B cell (primary cell): ENCODE results near the gene SEZ6L. TPM values are rescaled to one million over a fixed set of nuclear protein-coding genes. Genes with fewer than 3 reads are reported as not detected.

ENCODE experiments used
- ATAC-seq: fragments of 200-7000 bp; cut with Tn5 transposase; one replicate; pipeline ENCODE4 v1.10.0; 2021; ENCODE audit warnings: low read depth, mild to moderate bottlenecking, moderate number of reproducible peaks, moderate library complexity
- CTCF ChIA-PET: fragments of 350-600 bp; sonication (Branson Sonifier 250); formaldehyde crosslinking; loops from one replicate; lab custom pipeline; 2021; ENCODE audit warnings: antibody characterized with exemption, inconsistent platforms; lab: Charles Lee
- POLR2A ChIA-PET: fragments of 350-600 bp; sonication (Branson Sonifier 250); formaldehyde crosslinking; loops from one replicate; lab custom pipeline; 2021; ENCODE audit warnings: antibody characterized with exemption; lab: Charles Lee
- DNase-seq: peaks from one replicate; pipeline ENCODE4 v3.0.0; 2013
- H2AFZ ChIP-seq: 2 replicates; pipeline ENCODE4 v1.6.1; 2012; ENCODE audit warnings: mild to moderate bottlenecking, low read depth, low read length; ENCODE audit not compliant: insufficient read depth, poor library complexity, severe bottlenecking
- H3K27ac ChIP-seq, 2 donors: 1 replicate in 1 of 2; 2 replicates in 1 of 2; pipeline ENCODE4 v1.5.1; 2012 to 2013; ENCODE audit warnings: low read length in 2 of 2, mild to moderate bottlenecking in 2 of 2, moderate library complexity in 1 of 2
- H3K27me3 ChIP-seq, 4 experiments: fragments of 200-600 bp in 1 of 4; sonication (generic) in 1 of 4; replicated peaks in 1 of 4; 1 replicate in 2 of 4; 2 replicates in 2 of 4; pipeline versions ENCODE4 v1.6.1 to v1.7.0; 2013 to 2016; ENCODE audit warnings: low read length in 3 of 4, mild to moderate bottlenecking in 2 of 4, mixed read lengths in 1 of 4, moderate library complexity in 1 of 4; ENCODE audit not compliant: insufficient read depth in 4 of 4, control insufficient read depth in 3 of 4; ENCODE audit errors: control extremely low read depth in 1 of 4
- H3K36me3 ChIP-seq, 2 experiments: replicated peaks in 1 of 2; 1 replicate in 1 of 2; 2 replicates in 1 of 2; pipeline versions ENCODE4 v1.6.1 to v1.7.1; 2013; ENCODE audit warnings: low read length in 1 of 2; ENCODE audit not compliant: insufficient read depth in 2 of 2, control insufficient read depth in 1 of 2; ENCODE audit errors: control extremely low read depth in 1 of 2, extremely low read depth in 1 of 2
- H3K4me1 ChIP-seq, 2 donors: fragments of 200-600 bp in 1 of 2; sonication (generic) in 1 of 2; 1 replicate in 1 of 2; 2 replicates in 1 of 2; pipeline versions ENCODE4 v1.5.1 to v1.6.1; 2013 to 2017; ENCODE audit warnings: low read length in 2 of 2; ENCODE audit not compliant: control insufficient read depth in 2 of 2, insufficient read depth in 2 of 2
- H3K4me2 ChIP-seq: replicated peaks from 2 replicates; pipeline ENCODE3; 2012; ENCODE audit warnings: mild to moderate bottlenecking, low read depth, low read length; ENCODE audit not compliant: poor library complexity, severe bottlenecking
- H3K4me3 ChIP-seq, 5 experiments: fragments of 200-600 bp in 1 of 5; sonication (generic) in 1 of 5; 1 replicate in 3 of 5; 2 replicates in 2 of 5; pipeline versions ENCODE4 v1.5.1 to v1.7.0; 2011 to 2016; ENCODE audit warnings: low read length in 4 of 5, mild to moderate bottlenecking in 4 of 5, low read depth in 2 of 5, control low read depth in 1 of 5, moderate library complexity in 1 of 5; ENCODE audit not compliant: insufficient read depth in 1 of 5; ENCODE audit errors: control extremely low read depth in 1 of 5, extremely low read depth in 1 of 5
- H3K79me2 ChIP-seq: fragments of 200-600 bp; sonication (generic); one replicate; pipeline ENCODE4 v1.6.0; 2016; ENCODE audit warnings: low read length; ENCODE audit not compliant: control insufficient read depth, insufficient read depth
- H3K9ac ChIP-seq: fragments of 200-600 bp; sonication (generic); 2 replicates; pipeline ENCODE4 v1.6.1; 2017; ENCODE audit warnings: mild to moderate bottlenecking, low read length, moderate library complexity
- H3K9me3 ChIP-seq, 3 donors: one replicate each; pipeline versions ENCODE4 v1.6.1 to v1.7.1; 2013; ENCODE audit warnings: low read length in 2 of 3; ENCODE audit not compliant: control insufficient read depth in 2 of 3, insufficient read depth in 1 of 3; ENCODE audit errors: control extremely low read depth in 1 of 3
- H4K20me1 ChIP-seq: 2 replicates; pipeline ENCODE4 v1.6.0; 2012; ENCODE audit warnings: mild to moderate bottlenecking, low read length; ENCODE audit not compliant: insufficient read depth, control insufficient read depth, poor library complexity, severe bottlenecking
- H3K27ac Mint-ChIP-seq: one replicate; pipeline ENCODE4 v1.8.0; 2021; ENCODE audit warnings: mixed read lengths
- H3K27me3 Mint-ChIP-seq: one replicate; pipeline ENCODE4 v1.8.0; 2021; ENCODE audit warnings: mixed read lengths
- H3K4me1 Mint-ChIP-seq: one replicate; pipeline ENCODE4 v1.8.0; 2021; ENCODE audit warnings: mixed read lengths
- H3K4me3 Mint-ChIP-seq: one replicate; pipeline ENCODE4 v1.8.0; 2021; ENCODE audit warnings: mixed read lengths
- H3K9me3 Mint-ChIP-seq: one replicate; pipeline ENCODE4 v1.8.0; 2022; ENCODE audit warnings: mixed read lengths; ENCODE audit not compliant: insufficient read depth
- CTCF ChIP-seq: fragments of 200-600 bp; IDR thresholded peaks from one replicate; pipeline ENCODE4 v1.8.0; 2022; ENCODE audit warnings: antibody characterized with exemption, mild to moderate bottlenecking
- EZH2 ChIP-seq: IDR thresholded peaks from 2 replicates; pipeline ENCODE4 v1.6.1; 2012; ENCODE audit warnings: borderline replicate concordance, low read depth, mild to moderate bottlenecking, moderate library complexity, low read length; ENCODE audit not compliant: insufficient read depth, poor library complexity, severe bottlenecking
- WGBS: methylation state at CpG from one replicate; pipeline ENCODE4 v1.1.5; 2013; ENCODE audit warnings: missing lambda C conversion rate; ENCODE audit not compliant: insufficient coverage; 5-methylcytosine and 5-hydroxymethylcytosine counted together
- intact Hi-C: fragments of 100-400 bp; cut with micrococcal nuclease; formaldehyde crosslinking; loops from one replicate; pipeline ENCODE4 v1.10.0; 2022
- polyA plus RNA-seq: library from polyadenylated mRNA; depleted of rRNA; stranded (reverse); fragments of >200 nt; gene quantifications from 2 replicates; pipeline ENCODE4 v1.2.3, GENCODE V29; 2012
- total RNA-seq, 2 donors: library from RNA; stranded (reverse); fragments of 120-200 nt in 1 of 2; gene quantifications; 1 replicate in 1 of 2; 2 replicates in 1 of 2; pipeline versions ENCODE4 v1.2.3 to v1.2.4, GENCODE V29; 2013 to 2022

The SEZ6L gene
- total and polyA plus RNA-seq, 2 donors (not counting 1 experiment from before 2014, with no cell fraction given), result 0.04 TPM; not detected in 1

- intact Hi-C loops, result no loop called here
- H3K36me3 ChIP-seq, result no peaks in the 10 kb centered on the region
- no peak overlapping the region for H3K4me2 ChIP-seq
- POLR2A ChIA-PET, result no interaction called here
- ATAC-seq (no peak), DNase-seq (no peak)
- H3K9me3 Mint-ChIP-seq, result no peaks in the 10 kb centered on the region
- H2AFZ ChIP-seq, result no peak overlapping the region
- WGBS, result 62% methylated on average over 2 of the region's 4 CpGs
- no peak overlapping the region for H3K27ac ChIP-seq
- peaks cover 0 to 2% (median 0%) of the 10 kb centered on the region in 3 donors for H3K9me3 ChIP-seq
- CTCF ChIA-PET, result no interaction called here
- peaks cover 0 to 3% (median 0%) of the 10 kb centered on the region in 4 experiments for H3K27me3 ChIP-seq
- no peak overlapping the region for H3K4me3 ChIP-seq
- no peak overlapping the region for H3K9ac ChIP-seq
- H3K4me3 Mint-ChIP-seq, result no peak overlapping the region
- H3K27me3 Mint-ChIP-seq, result peaks cover 17% of the 10 kb centered on the region
- H3K4me1 Mint-ChIP-seq, result no peaks in the 10 kb centered on the region
- H4K20me1 ChIP-seq, result no peaks in the 10 kb centered on the region
- no peaks in the 10 kb centered on the region for H3K4me1 ChIP-seq
- no peaks in the 10 kb centered on the region for H3K79me2 ChIP-seq
- no peak for TF ChIP-seq EZH2
- no peak for TF ChIP-seq CTCF
- no peak overlapping the region for H3K27ac Mint-ChIP-seq
These were observed 41.7 kb upstream of the SEZ6L start for GRCh38 chr22:26127556-26127955.

GRCh38 chr22:26131589-26132154 is 37.6 kb upstream of the SEZ6L start:
- Histone ChIP-seq H3K9me3 (peaks cover 0 to 2% (median 0%) of the 10 kb centered on the region in 3 donors), H3K4me2 (no peak overlapping the region), H3K27ac (no peak overlapping the region), H3K27me3 (peaks cover 0 to 7% (median 2%) of the 10 kb centered on the region in 4 experiments), H2AFZ (no peak overlapping the region), H3K4me1 (no peaks in the 10 kb centered on the region), H3K9ac (no peak overlapping the region), H3K4me3 (no peak overlapping the region), H4K20me1 (no peaks in the 10 kb centered on the region), H3K79me2 (no peaks in the 10 kb centered on the region), H3K36me3 (no peaks in the 10 kb centered on the region)
- intact Hi-C loops, result no loop called here
- DNase-seq, result no peak
- TF ChIP-seq EZH2 (no peak), CTCF (no peak)
- Mint-ChIP-seq H3K4me1 (no peaks in the 10 kb centered on the region), H3K27ac (no peak overlapping the region), H3K9me3 (no peaks in the 10 kb centered on the region), H3K27me3 (peaks cover 16% of the 10 kb centered on the region), H3K4me3 (no peak overlapping the region)
- 57% methylated on average over 10 of the region's 10 CpGs for WGBS
- ATAC-seq, result no peak
- ChIA-PET POLR2A (no interaction called here), CTCF (no interaction called here)
